Measurements from ENCODE around the gene SSC5D. TPM values are rescaled to one million over a fixed set of nuclear protein-coding genes. Genes with fewer than 3 reads are reported as not detected.
A peak's percentile ranks its signal among the peaks of the same experiment; 100 is the strongest.

The SSC5D gene
- total and polyA plus RNA-seq, 9 of the 15 experiments (the other 6 are each of a cell fraction or from before 2014, with no cell fraction given), result 0.04 to 0.71 (median 0.14) TPM; not detected in 2

GRCh38 chr19:55461259-55461973, 26.8 kb upstream of the SSC5D start, which contains the start of gene ISOC2 (continued):
- TF ChIP-seq ZEB2 (IDR thresholded peaks at IDR 0.05) (peak; percentile 27; the same call in 1 of the 2 replicates), MXD1 (CRISPR knock-in tag; IDR thresholded peaks at IDR 0.05; ENCODE audit: borderline replicate concordance, poor library complexity, severe bottlenecking) (peak; percentile 77), BRD4 (IDR thresholded peaks at IDR 0.05) (peak; percentile 97), ATF4 (CRISPR knock-in tag; IDR thresholded peaks at IDR 0.05) (no peak), YY1 (IDR thresholded peaks at IDR 0.05; ENCODE audit: borderline replicate concordance in 1 of 3, control insufficient read depth in 1 of 3, extremely low read depth in 1 of 3, insufficient read depth in 3 of 3, insufficient read length in 1 of 3, insufficient replicate concordance in 2 of 3, low read depth in 1 of 3, low read length in 2 of 3) (peak in 2 of 3 experiments; percentile 3 to 31), POLR3G (IDR thresholded peaks at IDR 0.05; ENCODE audit: extremely low read depth, insufficient read length, insufficient replicate concordance) (no peak), TFE3 (CRISPR knock-in tag; IDR thresholded peaks at IDR 0.05) (no peak), ZNF384 (IDR thresholded peaks at IDR 0.05; ENCODE audit: low read depth, low read length) (no peak), SREBF2 (CRISPR knock-in tag; IDR thresholded peaks at IDR 0.05) (no peak), TSHZ1 (CRISPR knock-in tag; IDR thresholded peaks at IDR 0.05) (no peak), ZNF165 (CRISPR knock-in tag; IDR thresholded peaks at IDR 0.05; ENCODE audit: borderline replicate concordance) (no peak; the same call in 1 of the 2 replicates), IFI16 (CRISPR knock-in tag; IDR thresholded peaks at IDR 0.05) (no peak), ETS2 (tag; IDR thresholded peaks at IDR 0.05; ENCODE audit: borderline replicate concordance, poor library complexity, severe bottlenecking) (no peak), CC2D1A (IDR thresholded peaks at IDR 0.05) (peak; percentile 76; the same call in 1 of the 2 replicates), ILK (tag; IDR thresholded peaks at IDR 0.05; ENCODE audit: borderline replicate concordance, low read depth) (no peak), ZKSCAN3 (CRISPR knock-in tag; IDR thresholded peaks at IDR 0.05) (no peak), RBM25 (IDR thresholded peaks at IDR 0.05; ENCODE audit: low read depth, low read length, severe bottlenecking) (peak; percentile 91), ZNF133 (CRISPR knock-in tag; IDR thresholded peaks at IDR 0.05) (no peak), PCBP2 (IDR thresholded peaks at IDR 0.05; ENCODE audit: low read depth, low read length, poor library complexity, severe bottlenecking) (no peak), TSC22D4 (tag; IDR thresholded peaks at IDR 0.05) (no peak)
